Gastrocnemius medialis (tissue), 4 donors: ENCODE results near the gene PAM16. TPM values are rescaled to one million over a fixed set of nuclear protein-coding genes. Genes with fewer than 3 reads are reported as not detected.

Experiments
- ATAC-seq, 2 donors: fragments of 150-250 bp; one replicate each; pipeline ENCODE4 v1.9.1; 2016
- DNase-seq, 2 donors: peaks; one replicate each; pipeline ENCODE4 v3.0.0-alpha.2; 2019
- H3K27ac ChIP-seq, 4 donors: fragments of 200-600 bp; sonication (generic); 1 replicate in 1 of 4; 2 replicates in 3 of 4; pipeline ENCODE4 v1.5.1; 2016 to 2018; ENCODE audit warnings: mild to moderate bottlenecking in 2 of 4, moderate library complexity in 1 of 4
- H3K27me3 ChIP-seq, 3 donors: fragments of 200-600 bp; sonication (generic) in 2 of 3; 1 replicate in 1 of 3; 2 replicates in 2 of 3; pipeline versions ENCODE4 v1.5.1 to v1.6.0; 2016 to 2019; ENCODE audit warnings: mild to moderate bottlenecking in 1 of 3, moderate library complexity in 1 of 3
- H3K36me3 ChIP-seq, 2 donors: fragments of 200-600 bp; sonication (generic) in 1 of 2; one replicate each; pipeline ENCODE4 v1.5.1; 2017 to 2018
- H3K4me1 ChIP-seq, 2 donors: fragments of 200-600 bp; sonication (generic) in 1 of 2; one replicate each; pipeline ENCODE4 v1.5.1; 2016 to 2017; ENCODE audit warnings: mild to moderate bottlenecking in 2 of 2
- H3K4me3 ChIP-seq, 4 donors: fragments of 200-600 bp; sonication (generic) in 3 of 4; 1 replicate in 1 of 4; 2 replicates in 3 of 4; pipeline ENCODE4 v1.5.1; 2016 to 2019; ENCODE audit warnings: mild to moderate bottlenecking in 2 of 4
- H3K9me3 ChIP-seq, 3 donors: fragments of 200-600 bp; sonication (generic) in 2 of 3; 1 replicate in 1 of 3; 2 replicates in 2 of 3; pipeline ENCODE4 v1.5.1; 2016 to 2019
- CTCF ChIP-seq, 5 experiments: fragments of 450-650 bp in 3 of 5; fragments of 200-600 bp in 2 of 5; sonication (generic) in 2 of 5; IDR thresholded peaks in 4 of 5; conservative IDR thresholded peaks in 1 of 5; 1 replicate in 4 of 5; 2 replicates in 1 of 5; pipeline ENCODE4 v1.5.1; 2016 to 2019; ENCODE audit warnings: antibody characterized with exemption in 5 of 5, mild to moderate bottlenecking in 3 of 5, moderate library complexity in 3 of 5
- POLR2A ChIP-seq, 2 donors: fragments of 450-650 bp; IDR thresholded peaks; one replicate each; pipeline ENCODE4 v1.6.1; 2017; ENCODE audit warnings: antibody characterized with exemption in 2 of 2, mild to moderate bottlenecking in 2 of 2, moderate library complexity in 2 of 2
- in situ Hi-C, 4 donors: fragments of 200-750 bp; cut with MboI; loops; one replicate each; pipeline versions ENCODE4 v1.15.0 to v1.8.0; 2017; ENCODE audit warnings: low sequenced_read_pairs in 4 of 4
- intact Hi-C: fragments of 100-400 bp; cut with DNase I; formaldehyde crosslinking; loops from one replicate; pipeline ENCODE4 v1.15.1; 2023; ENCODE audit warnings: low total_unique reads
- total RNA-seq, 4 donors: library from RNA; depleted of rRNA; stranded (reverse); fragments of >200 nt; gene quantifications; one replicate each; pipeline versions ENCODE4 v1.1.0 to v1.2.3, GENCODE V29; 2016

Gene PAM16
- total RNA-seq, 4 donors from 2014 or later: 112 to 174 (median 132) TPM

- ATAC-seq (no peak), DNase-seq (no peak)
- H3K27me3 ChIP-seq: no peaks in the 10 kb centered on the region
- H3K27ac ChIP-seq: no peak overlapping the region
- in situ Hi-C loops: loop anchor here in 1 of 4 donors (25.0 kb wide), 1 partner anchor 154 kb away; no protein-coding TSS in a partner anchor
- no peak overlapping the region for H3K4me3 ChIP-seq
- intact Hi-C loops: no loop called here
- peaks cover 17 to 19% of the 10 kb centered on the region in 2 donors for H3K4me1 ChIP-seq
- no peaks in the 10 kb centered on the region for H3K9me3 ChIP-seq
- TF ChIP-seq CTCF (IDR thresholded peaks at IDR 0.05 in 4 of 5, conservative IDR thresholded peaks at IDR 0.05 in 1 of 5) (no peak), POLR2A (IDR thresholded peaks at IDR 0.05) (no peak)
- peaks cover 0 to 20% of the 10 kb centered on the region in 2 donors for H3K36me3 ChIP-seq
These were observed 9.9 kb downstream of the PAM16 start for GRCh38 chr16:4341250-4341649.

- H3K4me3 ChIP-seq: no peak overlapping the region
- intact Hi-C loops (no loop called here), in situ Hi-C loops (loop anchor here in 1 of 4 donors (25.0 kb wide), 1 partner anchor 153 kb away; no protein-coding TSS in a partner anchor)
- TF ChIP-seq CTCF (IDR thresholded peaks at IDR 0.05 in 4 of 5, conservative IDR thresholded peaks at IDR 0.05 in 1 of 5) (no peak), POLR2A (IDR thresholded peaks at IDR 0.05) (no peak)
- no peaks in the 10 kb centered on the region for H3K9me3 ChIP-seq
- no peaks in the 10 kb centered on the region for H3K27me3 ChIP-seq
- ATAC-seq (no peak), DNase-seq (no peak)
- H3K4me1 ChIP-seq: peaks cover 10 to 11% of the 10 kb centered on the region in 2 donors
- H3K36me3 ChIP-seq: peaks cover 0 to 20% of the 10 kb centered on the region in 2 donors
- H3K27ac ChIP-seq: no peak overlapping the region
These were observed 10.7 kb downstream of the PAM16 start for GRCh38 chr16:4340443-4340842.

GRCh38 chr16:4339909-4340308 lies 11.2 kb downstream of the PAM16 start:
- peaks cover 5 to 6% of the 10 kb centered on the region in 2 donors for H3K4me1 ChIP-seq
- in situ Hi-C loops: loop anchor here in 1 of 4 donors (25.0 kb wide), 1 partner anchor 153 kb away; no protein-coding TSS in a partner anchor
- no peak overlapping the region for H3K4me3 ChIP-seq
- H3K27ac ChIP-seq: peak overlapping the region in 2 of 4 donors; percentile 14 to 38
- intact Hi-C loops: loop anchor here (10.0 kb wide), 1 partner anchor 135 kb away; no protein-coding TSS in a partner anchor
- no peak for DNase-seq
- no peak for ATAC-seq
- TF ChIP-seq POLR2A (IDR thresholded peaks at IDR 0.05) (no peak), CTCF (IDR thresholded peaks at IDR 0.05 in 4 of 5, conservative IDR thresholded peaks at IDR 0.05 in 1 of 5) (no peak)
- H3K36me3 ChIP-seq: peaks cover 0 to 20% of the 10 kb centered on the region in 2 donors
- no peaks in the 10 kb centered on the region for H3K27me3 ChIP-seq
- no peaks in the 10 kb centered on the region for H3K9me3 ChIP-seq

- intact Hi-C loops (loop anchor here (10.0 kb wide), 1 partner anchor 135 kb away; no protein-coding TSS in a partner anchor), in situ Hi-C loops (loop anchor here in 1 of 4 donors (25.0 kb wide), 1 partner anchor 152 kb away; no protein-coding TSS in a partner anchor)
- no peak for ATAC-seq
- Histone ChIP-seq H3K4me3 (no peak overlapping the region), H3K27me3 (no peaks in the 10 kb centered on the region), H3K27ac (peak overlapping the region in 2 of 4 donors; percentile 14 to 38), H3K36me3 (peaks cover 0 to 20% of the 10 kb centered on the region in 2 donors), H3K4me1 (peaks cover 4 to 5% of the 10 kb centered on the region in 2 donors), H3K9me3 (no peaks in the 10 kb centered on the region)
- TF ChIP-seq POLR2A (IDR thresholded peaks at IDR 0.05): no peak
- no peak for TF ChIP-seq CTCF (IDR thresholded peaks at IDR 0.05 in 4 of 5, conservative IDR thresholded peaks at IDR 0.05 in 1 of 5)
- no peak for DNase-seq
These were observed 11.7 kb downstream of the PAM16 start for GRCh38 chr16:4339455-4339854.
